Heart right ventricle (tissue), 16 donors: ENCODE results near the gene ZNF454. TPM values are rescaled to one million over a fixed set of nuclear protein-coding genes. Genes with fewer than 3 reads are reported as not detected.
A peak's percentile ranks its signal among the peaks of the same experiment; 100 is the strongest.

Experiments used
- ATAC-seq, 8 donors: fragments of 200-7000 bp; cut with Tn5 transposase; one replicate each; pipeline ENCODE4 v1.9.1; 2020; ENCODE audit warnings: mild to moderate bottlenecking in 8 of 8, moderate library complexity in 8 of 8, moderate number of reproducible peaks in 1 of 8
- DNase-seq, 2 donors: peaks; one replicate each; pipeline ENCODE4 v3.0.0-alpha.2; 2020
- H3K27ac ChIP-seq, 10 donors: fragments of 200-600 bp; sonication (generic) in 2 of 10; one replicate each; pipeline versions ENCODE4 v1.5.0 to v1.8.0; 2020 to 2022; ENCODE audit warnings: mild to moderate bottlenecking in 3 of 10
- H3K27me3 ChIP-seq, 7 donors: fragments of 200-600 bp; one replicate each; pipeline ENCODE4 v1.8.0; 2021 to 2022; ENCODE audit warnings: mild to moderate bottlenecking in 2 of 7
- H3K36me3 ChIP-seq, 9 donors: fragments of 200-600 bp; sonication (generic) in 1 of 9; one replicate each; pipeline versions ENCODE4 v1.5.0 to v1.8.0; 2020 to 2022; ENCODE audit warnings: mild to moderate bottlenecking in 2 of 9
- H3K4me1 ChIP-seq, 9 donors: fragments of 200-600 bp; sonication (generic) in 1 of 9; one replicate each; pipeline versions ENCODE4 v1.5.0 to v1.8.0; 2020 to 2022; ENCODE audit warnings: mild to moderate bottlenecking in 4 of 9
- H3K4me3 ChIP-seq, 10 donors: fragments of 200-600 bp; sonication (generic) in 2 of 10; one replicate each; pipeline versions ENCODE4 v1.5.0 to v1.8.0; 2020 to 2022; ENCODE audit warnings: mild to moderate bottlenecking in 7 of 10, moderate library complexity in 2 of 10
- H3K9me3 ChIP-seq, 11 donors: fragments of 200-600 bp in 10 of 11; sonication (generic) in 2 of 11; one replicate each; pipeline versions ENCODE4 v1.5.0 to v1.8.0; 2013 to 2022; ENCODE audit warnings: mild to moderate bottlenecking in 2 of 11, control low read depth in 1 of 11, moderate library complexity in 1 of 11
- CTCF ChIP-seq, 9 donors: fragments of 200-600 bp; sonication (generic) in 2 of 9; IDR thresholded peaks; one replicate each; pipeline versions ENCODE4 v1.5.0 to v1.8.0; 2021 to 2022; ENCODE audit warnings: antibody characterized with exemption in 9 of 9, mild to moderate bottlenecking in 5 of 9, moderate library complexity in 1 of 9
- WGBS, 2 donors: extraction: QIAGEN DNeasy Blood & Tissue Kit; methylation state at CpG; one replicate each; pipeline ENCODE4 v1.1.7; 2013; ENCODE audit warnings: inconsistent platforms in 1 of 2; 5-methylcytosine and 5-hydroxymethylcytosine counted together
- intact Hi-C, 10 donors: fragments of 100-400 bp; cut with DNase I; formaldehyde crosslinking; loops; one replicate each; pipeline versions ENCODE4 v1.11.1 to v1.14.2; 2022
- polyA plus RNA-seq, 2 donors: library from polyadenylated mRNA; stranded (reverse); fragments of 200-250 nt; gene quantifications; one replicate each; pipeline ENCODE4 v1.2.3, GENCODE V29; 2013
- total RNA-seq, 10 donors: library from RNA; stranded (reverse); fragmentation: NEBNext Ultra II Directional in 3 of 10; extraction: Animal tissue kit (Norgen Biotek cat#: 25700) in 3 of 10; gene quantifications; one replicate each; pipeline versions ENCODE4 v1.2.1 to v1.2.4, GENCODE V29; 2021 to 2023
- donor health status: Arrhythmogenic right ventricular cardiomyopathy.
- donor health status: ischemic (EF 13 %, LVEDD 7.1; RV severe dilation, severe dysfunction).
- donor health status: healthy with polysubstance abuse.
- donor health status: DM: no; HTN: yes; CAD: no.
- donor health status: DM: no; HTN: no; CAD: no.
- donor health status: ischemic (EF 25% LVEDD 6.9; RV normal size, moderate dysfunction).
- donor health status: ischemic (EF 25% LVEDD 5.7; RV mildly dilated, moderate dysfunction).
- donor health status: healthy.
- donor health status: DM: yes; HTN: yes; CAD: no.
- donor health status: Ischemic cardiomyopathy.
- donor health status: ischemic (EF 35%, LVEDD 5.7; RV mildly dilated, moderate dysfunction).
- donor health status: nonischemic (EF 11% LVEDD 7.7; RV severe dilation, severe dysfunction).
- donor health status: DM: yes; HTN: yes; CAD: no.
- donor health status: PGD.
- donor health status: ischemic (EF 29% LVEDD 5.4; RV normal size, mild dysfunction).
- donor health status: nonischemic (EF 23%, LVEDD 6.1; RV moderate dilation, normal function).

ZNF454 gene
- total and polyA plus RNA-seq, 12 donors = 0.84 to 2.7 (median 1.7) TPM

- DNase-seq (no peak), ATAC-seq (no peak)
- TF ChIP-seq CTCF (IDR thresholded peaks at IDR 0.05) = no peak
- WGBS, 2 donors = 1 to 2% methylated on average over 91 to 96 of the region's 97 CpGs
- H3K4me1 ChIP-seq = peaks cover 0 to 2% (median 0%) of the 10 kb centered on the region in 9 donors
- peak within 1 kb of the TSS in 1 of 10 donors; percentile 10 for H3K4me3 ChIP-seq
- no peak within 1 kb of the TSS for H3K27ac ChIP-seq
- H3K36me3 ChIP-seq = no peaks in the 10 kb centered on the region
- H3K27me3 ChIP-seq = peaks cover 11 to 58% (median 47%) of the 10 kb centered on the region in 7 donors
- H3K9me3 ChIP-seq = peaks cover 0 to 17% (median under 1%) of the 10 kb centered on the region in 11 donors
- intact Hi-C loops = no loop called here
Measured at GRCh38 chr5:178994580-178995340, 53.8 kb downstream of the ZNF454 start, which contains the start of gene GRM6. Gene GRM6, minus strand, starts transcription at chr5:178995320. Its CDS starts 376 bp downstream, at chr5:178994944.

- intact Hi-C loops = no loop called here
- H3K27ac ChIP-seq = no peak overlapping the region
- no peaks in the 10 kb centered on the region for H3K36me3 ChIP-seq
- no peak overlapping the region for H3K4me3 ChIP-seq
- ATAC-seq = no peak
- no peak for DNase-seq
- H3K27me3 ChIP-seq = peaks cover 11 to 58% (median 47%) of the 10 kb centered on the region in 7 donors
- peaks cover 0 to 2% (median 0%) of the 10 kb centered on the region in 9 donors for H3K4me1 ChIP-seq
- H3K9me3 ChIP-seq = peaks cover 0 to 15% (median 0%) of the 10 kb centered on the region in 11 donors
- 6 to 8% methylated on average over 6 of the region's 6 CpGs for WGBS, 2 donors
- no peak for TF ChIP-seq CTCF (IDR thresholded peaks at IDR 0.05)
Measured at GRCh38 chr5:178995341-178995690, 54.3 kb downstream of the ZNF454 start.

GRCh38 chr5:178996156-178996555, 55.2 kb downstream of the ZNF454 start:
- DNase-seq (no peak), ATAC-seq (no peak)
- Histone ChIP-seq H3K27me3 (peaks cover 11 to 63% (median 47%) of the 10 kb centered on the region in 7 donors), H3K4me3 (no peak overlapping the region), H3K9me3 (peaks cover 0 to 12% (median 0%) of the 10 kb centered on the region in 11 donors), H3K4me1 (peaks cover 0 to 2% (median 0%) of the 10 kb centered on the region in 9 donors), H3K36me3 (no peaks in the 10 kb centered on the region), H3K27ac (no peak overlapping the region)
- 65 to 74% methylated on average over 11 of the region's 11 CpGs for WGBS, 2 donors
- intact Hi-C loops = no loop called here
- no peak for TF ChIP-seq CTCF (IDR thresholded peaks at IDR 0.05)

GRCh38 chr5:178997191-178997590, 56.2 kb downstream of the ZNF454 start:
- no peak for TF ChIP-seq CTCF (IDR thresholded peaks at IDR 0.05)
- intact Hi-C loops = no loop called here
- Histone ChIP-seq H3K4me3 (no peak overlapping the region), H3K27me3 (peaks cover 11 to 57% (median 45%) of the 10 kb centered on the region in 7 donors), H3K36me3 (no peaks in the 10 kb centered on the region), H3K4me1 (peaks cover 0 to 2% (median 0%) of the 10 kb centered on the region in 9 donors), H3K27ac (no peak overlapping the region), H3K9me3 (peaks cover 0 to 12% (median 0%) of the 10 kb centered on the region in 11 donors)
- WGBS, 2 donors = 75 to 78% methylated on average over 6 of the region's 6 CpGs
- DNase-seq = no peak
- no peak for ATAC-seq
